MM.1S (cell line): Measurements from ENCODE around the gene CAMKK2.

Source experiments
- DNase-seq: peaks from one replicate; pipeline ENCODE4 v3.0.0-alpha.2; 2015
- H2AFZ ChIP-seq: fragments of 300-600 bp; sonication (generic); 2 replicates; pipeline ENCODE4 v1.6.0; 2016; ENCODE audit warnings: antibody characterized with exemption, low read length
- H3F3A ChIP-seq: fragments of 300-600 bp; sonication (generic); 2 replicates; pipeline ENCODE4 v1.6.1; 2016; ENCODE audit warnings: mild to moderate bottlenecking, antibody characterized with exemption, low read length, moderate library complexity, mixed read lengths; ENCODE audit not compliant: insufficient read depth
- H3K27ac ChIP-seq: fragments of 300-600 bp; sonication (generic); 2 replicates; pipeline ENCODE4 v1.5.1; 2016; ENCODE audit warnings: mild to moderate bottlenecking, low read length
- H3K27me3 ChIP-seq: fragments of 300-600 bp; sonication (generic); replicated peaks from 2 replicates; pipeline ENCODE4 v1.6.0; 2016; ENCODE audit warnings: low read length; ENCODE audit not compliant: insufficient read depth
- H3K36me3 ChIP-seq: fragments of 300-600 bp; sonication (generic); replicated peaks from 2 replicates; pipeline ENCODE4 v1.6.1; 2016; ENCODE audit warnings: mild to moderate bottlenecking, low read length, mixed read lengths; ENCODE audit not compliant: insufficient read depth
- H3K4me1 ChIP-seq: fragments of 300-600 bp; sonication (generic); 2 replicates; pipeline ENCODE4 v1.6.1; 2016; ENCODE audit warnings: low read length, mixed read lengths
- H3K4me2 ChIP-seq: fragments of 300-600 bp; sonication (generic); 2 replicates; pipeline ENCODE4 v1.6.0; 2016; ENCODE audit warnings: low read depth, low read length
- H3K4me3 ChIP-seq: fragments of 300-600 bp; sonication (generic); 2 replicates; pipeline ENCODE4 v1.5.1; 2016; ENCODE audit warnings: low read length, mixed read lengths
- H3K79me2 ChIP-seq: fragments of 300-600 bp; sonication (generic); 2 replicates; pipeline ENCODE4 v1.6.1; 2016; ENCODE audit warnings: mixed run types, low read length, mixed read lengths
- H3K9ac ChIP-seq: fragments of 300-600 bp; sonication (generic); 2 replicates; pipeline ENCODE4 v1.6.1; 2016; ENCODE audit warnings: low read length, mixed read lengths
- H3K9me2 ChIP-seq: fragments of 300-600 bp; sonication (generic); replicated peaks from 2 replicates; pipeline ENCODE4 v1.6.1; 2016; ENCODE audit warnings: mild to moderate bottlenecking, low read length, mixed read lengths; ENCODE audit not compliant: insufficient read depth
- H3K9me3 ChIP-seq: fragments of 300-600 bp; sonication (generic); replicated peaks from 2 replicates; pipeline ENCODE4 v1.6.1; 2016; ENCODE audit warnings: mild to moderate bottlenecking, low read length, mixed read lengths; ENCODE audit not compliant: insufficient read depth
- H4K20me1 ChIP-seq: fragments of 300-600 bp; sonication (generic); 2 replicates; pipeline ENCODE4 v1.6.1; 2016; ENCODE audit warnings: mild to moderate bottlenecking, low read length, moderate library complexity, mixed read lengths; ENCODE audit not compliant: insufficient read depth
- EZH2 ChIP-seq: fragments of 300-600 bp; sonication (generic); optimal IDR thresholded peaks from 2 replicates; pipeline ENCODE3; 2017; ENCODE audit warnings: low read depth, mild to moderate bottlenecking, antibody characterized with exemption, low read length, mixed read lengths
- EZH2phosphoT487 ChIP-seq: fragments of 300-600 bp; sonication (generic); IDR thresholded peaks from 2 replicates; pipeline ENCODE4 v1.6.1; 2018; ENCODE audit warnings: antibody characterized with exemption, low read length
- TF ChIP-seq, protein P1 (sequence below): fragments of 300-600 bp; sonication (generic); IDR thresholded peaks from 2 replicates; pipeline ENCODE4 v1.5.1; 2016; ENCODE audit warnings: antibody characterized with exemption, low read length, mixed read lengths

Gene CAMKK2

DNA sequence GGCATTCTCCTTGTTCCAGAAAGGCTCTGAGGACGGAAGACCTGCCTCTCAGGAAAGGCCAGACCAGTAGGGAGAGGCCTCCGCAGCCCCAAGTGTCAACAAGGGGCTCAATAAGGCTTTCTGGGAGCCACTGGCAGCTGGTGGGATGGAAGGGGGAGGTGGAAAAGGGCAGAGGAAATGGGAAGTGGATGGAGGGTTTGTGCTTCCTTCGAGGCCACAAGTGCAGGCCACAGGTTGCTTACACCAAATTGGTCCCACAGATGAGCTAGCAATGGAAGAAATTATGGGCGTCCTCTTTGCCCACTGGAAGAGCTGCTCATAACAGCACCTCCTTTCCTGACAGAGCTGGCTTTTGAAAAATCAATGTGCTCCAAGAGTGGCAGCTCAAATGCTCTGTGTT lies 58.4 kb downstream of the CAMKK2 start:
- DNase-seq = no peak
- H3K36me3 ChIP-seq = no peaks in the 10 kb centered on the region
- no peak overlapping the region for H2AFZ ChIP-seq
- H4K20me1 ChIP-seq = no peaks in the 10 kb centered on the region
- no peaks in the 10 kb centered on the region for H3K27me3 ChIP-seq
- TF ChIP-seq EZH2 (no peak), EZH2phosphoT487 (no peak)
- TF ChIP-seq, protein P1, sequence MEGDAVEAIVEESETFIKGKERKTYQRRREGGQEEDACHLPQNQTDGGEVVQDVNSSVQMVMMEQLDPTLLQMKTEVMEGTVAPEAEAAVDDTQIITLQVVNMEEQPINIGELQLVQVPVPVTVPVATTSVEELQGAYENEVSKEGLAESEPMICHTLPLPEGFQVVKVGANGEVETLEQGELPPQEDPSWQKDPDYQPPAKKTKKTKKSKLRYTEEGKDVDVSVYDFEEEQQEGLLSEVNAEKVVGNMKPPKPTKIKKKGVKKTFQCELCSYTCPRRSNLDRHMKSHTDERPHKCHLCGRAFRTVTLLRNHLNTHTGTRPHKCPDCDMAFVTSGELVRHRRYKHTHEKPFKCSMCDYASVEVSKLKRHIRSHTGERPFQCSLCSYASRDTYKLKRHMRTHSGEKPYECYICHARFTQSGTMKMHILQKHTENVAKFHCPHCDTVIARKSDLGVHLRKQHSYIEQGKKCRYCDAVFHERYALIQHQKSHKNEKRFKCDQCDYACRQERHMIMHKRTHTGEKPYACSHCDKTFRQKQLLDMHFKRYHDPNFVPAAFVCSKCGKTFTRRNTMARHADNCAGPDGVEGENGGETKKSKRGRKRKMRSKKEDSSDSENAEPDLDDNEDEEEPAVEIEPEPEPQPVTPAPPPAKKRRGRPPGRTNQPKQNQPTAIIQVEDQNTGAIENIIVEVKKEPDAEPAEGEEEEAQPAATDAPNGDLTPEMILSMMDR = no peak
- H3K4me2 ChIP-seq = no peak overlapping the region
- H3F3A ChIP-seq = no peaks in the 10 kb centered on the region
- H3K9me2 ChIP-seq = no peaks in the 10 kb centered on the region
- H3K4me1 ChIP-seq = no peaks in the 10 kb centered on the region
- H3K4me3 ChIP-seq = no peak overlapping the region
- no peaks in the 10 kb centered on the region for H3K9me3 ChIP-seq
- no peak overlapping the region for H3K27ac ChIP-seq
- H3K79me2 ChIP-seq = no peaks in the 10 kb centered on the region
- H3K9ac ChIP-seq = no peak overlapping the region

DNA sequence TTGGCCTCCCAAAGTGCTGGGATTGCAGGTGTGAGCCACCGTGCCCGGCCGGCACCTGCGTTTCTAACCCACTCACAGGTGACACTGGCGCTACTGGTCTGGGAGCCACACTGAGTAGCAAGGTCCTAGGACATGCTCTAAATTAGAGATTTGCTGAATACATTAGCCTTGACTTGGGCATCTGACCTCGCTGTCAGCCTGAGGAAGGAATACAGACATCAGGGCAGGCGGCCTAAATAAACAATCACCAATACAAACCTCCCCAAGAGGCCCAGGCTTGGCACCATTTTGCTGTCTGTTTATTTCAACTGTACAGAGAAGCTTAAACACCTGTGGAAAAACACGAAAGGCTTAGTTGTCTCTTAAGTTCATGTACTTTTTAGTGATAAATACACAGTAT lies 59.1 kb downstream of the CAMKK2 start:
- no peaks in the 10 kb centered on the region for H3K79me2 ChIP-seq
- no peak overlapping the region for H3K9ac ChIP-seq
- no peak overlapping the region for H3K4me2 ChIP-seq
- H3K27ac ChIP-seq = no peak overlapping the region
- H3F3A ChIP-seq = no peaks in the 10 kb centered on the region
- H3K4me1 ChIP-seq = no peaks in the 10 kb centered on the region
- no peaks in the 10 kb centered on the region for H3K9me3 ChIP-seq
- no peak for DNase-seq
- H3K4me3 ChIP-seq = no peak overlapping the region
- no peaks in the 10 kb centered on the region for H3K27me3 ChIP-seq
- TF ChIP-seq, protein P1 = no peak
- TF ChIP-seq EZH2 (no peak), EZH2phosphoT487 (no peak)
- no peaks in the 10 kb centered on the region for H3K36me3 ChIP-seq
- H4K20me1 ChIP-seq = no peaks in the 10 kb centered on the region
- H2AFZ ChIP-seq = no peak overlapping the region
- H3K9me2 ChIP-seq = no peaks in the 10 kb centered on the region

DNA sequence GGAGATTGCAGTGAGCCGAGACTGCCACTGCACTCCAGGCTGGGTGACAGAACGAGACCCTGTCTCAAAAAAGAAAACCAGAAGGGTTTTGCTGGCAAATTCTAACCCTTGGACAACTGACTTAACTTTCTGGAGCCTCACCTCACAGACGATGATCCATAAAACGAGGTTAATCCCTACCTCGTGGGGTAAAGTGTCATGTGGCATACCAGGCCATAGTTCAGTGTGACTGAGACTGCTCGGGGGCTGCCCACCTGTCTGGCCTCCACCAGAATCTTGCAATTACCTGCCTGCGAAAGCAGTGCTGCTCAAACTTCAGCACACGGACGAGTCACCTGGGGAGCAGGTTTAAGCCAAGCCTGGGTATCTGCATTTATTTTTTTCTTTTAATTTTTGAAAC lies 59.7 kb downstream of the CAMKK2 start:
- no peaks in the 10 kb centered on the region for H4K20me1 ChIP-seq
- no peaks in the 10 kb centered on the region for H3F3A ChIP-seq
- TF ChIP-seq, protein P1 = no peak
- TF ChIP-seq EZH2phosphoT487 = no peak
- TF ChIP-seq EZH2 = no peak
- no peaks in the 10 kb centered on the region for H3K4me1 ChIP-seq
- H2AFZ ChIP-seq = no peak overlapping the region
- H3K4me3 ChIP-seq = no peak overlapping the region
- no peak overlapping the region for H3K27ac ChIP-seq
- H3K4me2 ChIP-seq = no peak overlapping the region
- no peaks in the 10 kb centered on the region for H3K9me3 ChIP-seq
- no peaks in the 10 kb centered on the region for H3K27me3 ChIP-seq
- no peak overlapping the region for H3K9ac ChIP-seq
- H3K36me3 ChIP-seq = no peaks in the 10 kb centered on the region
- H3K9me2 ChIP-seq = no peaks in the 10 kb centered on the region
- DNase-seq = no peak
- H3K79me2 ChIP-seq = no peaks in the 10 kb centered on the region
